IPS-18c (cell line): ENCODE measurements around the gene LSS.

Experiments used
- H3K4me3 ChIP-seq: 2 replicates; pipeline ENCODE4 v1.7.0; 2013; ENCODE audit warnings: low read depth, mild to moderate bottlenecking, low read length, moderate library complexity; ENCODE audit not compliant: insufficient read depth
- H3K9me3 ChIP-seq: one replicate; pipeline ENCODE4 v1.6.1; 2013; ENCODE audit warnings: mild to moderate bottlenecking, low read length, moderate library complexity; ENCODE audit not compliant: control insufficient read depth, insufficient read depth

LSS gene

GRCh38 chr21:46228345-46229051 is at the start of gene LSS:
LSS (minus strand) TSS chr21:46228774; CDS start chr21:46228745, 29 bp downstream.
- Histone ChIP-seq H3K4me3 (peak within 1 kb of the TSS; percentile 71), H3K9me3 (peaks cover 10% of the 10 kb centered on the region)

- H3K4me3 ChIP-seq: no peak overlapping the region
Observed at GRCh38 chr21:46274797-46275390, 46.3 kb upstream of the LSS start.

GRCh38 chr21:46273341-46273740 is 44.8 kb upstream of the LSS start:
- H3K4me3 ChIP-seq: no peak overlapping the region
- H3K9me3 ChIP-seq: no peaks in the 10 kb centered on the region

More at GRCh38 chr21:46274797-46275390, 46.3 kb upstream of the LSS start:
- no peaks in the 10 kb centered on the region for H3K9me3 ChIP-seq

- H3K9me3 ChIP-seq: no peaks in the 10 kb centered on the region
- no peak overlapping the region for H3K4me3 ChIP-seq
Observed at GRCh38 chr21:46269466-46269865, 40.9 kb upstream of the LSS start.

GRCh38 chr21:46268371-46268770 is 39.8 kb upstream of the LSS start:
- Histone ChIP-seq H3K4me3 (no peak overlapping the region), H3K9me3 (no peaks in the 10 kb centered on the region)

- no peak overlapping the region for H3K4me3 ChIP-seq
- no peaks in the 10 kb centered on the region for H3K9me3 ChIP-seq
Observed at GRCh38 chr21:46266946-46267345, 38.4 kb upstream of the LSS start.

GRCh38 chr21:46265736-46266525 is 37.4 kb upstream of the LSS start:
- H3K4me3 ChIP-seq: no peak overlapping the region
- no peaks in the 10 kb centered on the region for H3K9me3 ChIP-seq

- H3K4me3 ChIP-seq: no peak overlapping the region
Observed at GRCh38 chr21:46264690-46265144, 36.1 kb upstream of the LSS start.

GRCh38 chr21:46264046-46264689 is 35.6 kb upstream of the LSS start:
- Histone ChIP-seq H3K9me3 (no peaks in the 10 kb centered on the region), H3K4me3 (no peak overlapping the region)

More at GRCh38 chr21:46264690-46265144, 36.1 kb upstream of the LSS start:
- H3K9me3 ChIP-seq: no peaks in the 10 kb centered on the region

- no peak overlapping the region for H3K4me3 ChIP-seq
- no peaks in the 10 kb centered on the region for H3K9me3 ChIP-seq
Observed at GRCh38 chr21:46256501-46256994, 28.0 kb upstream of the LSS start.

- no peaks in the 10 kb centered on the region for H3K9me3 ChIP-seq
- no peak overlapping the region for H3K4me3 ChIP-seq
Observed at GRCh38 chr21:46255758-46256337, 27.3 kb upstream of the LSS start.

GRCh38 chr21:46255166-46255565 is 26.6 kb upstream of the LSS start:
- no peaks in the 10 kb centered on the region for H3K9me3 ChIP-seq
- no peak overlapping the region for H3K4me3 ChIP-seq

GRCh38 chr21:46254208-46254975 is 25.8 kb upstream of the LSS start:
- H3K4me3 ChIP-seq: no peak overlapping the region

GRCh38 chr21:46253610-46254124 is 25.1 kb upstream of the LSS start:
- H3K9me3 ChIP-seq: no peaks in the 10 kb centered on the region
- H3K4me3 ChIP-seq: no peak overlapping the region

More at GRCh38 chr21:46254208-46254975, 25.8 kb upstream of the LSS start:
- no peaks in the 10 kb centered on the region for H3K9me3 ChIP-seq

- Histone ChIP-seq H3K4me3 (no peak overlapping the region), H3K9me3 (no peaks in the 10 kb centered on the region)
Observed at GRCh38 chr21:46252840-46253239, 24.3 kb upstream of the LSS start.

- Histone ChIP-seq H3K9me3 (no peaks in the 10 kb centered on the region), H3K4me3 (no peak overlapping the region)
Observed at GRCh38 chr21:46250146-46250725, 21.7 kb upstream of the LSS start.
